Fibroblast of villous mesenchyme (primary cell): ENCODE measurements around the gene SPESP1. TPM values are rescaled to one million over a fixed set of nuclear protein-coding genes. Genes with fewer than 3 reads are reported as not detected.

ENCODE experiments used
- DNase-seq: peaks from one replicate; pipeline ENCODE4 v3.0.0-alpha.2; 2010; ENCODE audit warnings: low read depth
- H3K4me3 ChIP-seq: 2 replicates; pipeline ENCODE4 v1.5.1; 2011; ENCODE audit warnings: low read depth, mild to moderate bottlenecking, low read length
- CTCF ChIP-seq: IDR thresholded peaks from 2 replicates; pipeline ENCODE4 v1.5.1; 2012; ENCODE audit warnings: low read depth, mild to moderate bottlenecking, low read length; ENCODE audit not compliant: insufficient read depth
- total RNA-seq: library from RNA; depleted of rRNA; stranded (reverse); fragments of >200 nt; gene quantifications from 2 replicates; pipeline ENCODE4 v1.2.3, GENCODE V29; 2012

Gene SPESP1
- total RNA-seq, 1 donor: 3.0 TPM

DNA sequence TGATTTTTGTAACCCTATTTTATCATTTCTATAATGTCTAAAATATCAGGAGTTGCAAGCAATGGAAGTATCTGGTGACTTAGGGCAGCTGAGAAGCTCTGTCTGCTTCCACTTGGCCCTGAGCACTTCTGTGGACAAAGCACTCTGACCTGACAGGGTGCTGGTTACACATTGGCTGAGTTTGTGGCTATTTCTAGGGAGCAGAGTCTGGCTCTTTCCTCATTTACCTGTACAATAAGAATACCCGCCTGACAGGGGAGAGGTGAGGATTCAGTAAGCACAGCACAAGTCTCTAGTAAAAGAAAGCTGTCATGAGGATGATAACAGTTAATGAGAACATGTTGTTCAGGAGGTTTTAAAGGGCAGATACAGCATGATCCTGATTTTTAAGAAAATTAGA lies 33.3 kb upstream of the SPESP1 start:
- no peak for DNase-seq
- no peak overlapping the region for H3K4me3 ChIP-seq
- TF ChIP-seq CTCF: no peak

DNA sequence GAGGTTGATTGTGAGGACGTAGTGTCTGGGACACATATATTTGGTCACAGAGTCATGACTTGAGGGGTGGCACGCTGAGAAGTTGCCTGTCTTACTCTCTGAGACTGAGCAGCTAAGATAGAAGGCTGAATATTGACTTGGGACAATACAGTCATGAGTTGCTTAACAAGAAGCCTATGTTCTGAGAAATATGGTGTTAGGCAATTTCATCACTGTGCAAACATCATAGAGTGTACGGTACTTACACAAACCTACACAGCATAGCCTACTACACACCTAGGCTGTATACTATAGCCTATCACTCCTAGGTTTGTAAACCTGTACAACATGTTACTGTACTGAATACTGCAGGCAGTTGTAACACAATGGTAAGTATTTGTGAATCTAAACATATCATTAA lies 30.3 kb upstream of the SPESP1 start:
- no peak overlapping the region for H3K4me3 ChIP-seq
- no peak for DNase-seq
- no peak for TF ChIP-seq CTCF

DNA sequence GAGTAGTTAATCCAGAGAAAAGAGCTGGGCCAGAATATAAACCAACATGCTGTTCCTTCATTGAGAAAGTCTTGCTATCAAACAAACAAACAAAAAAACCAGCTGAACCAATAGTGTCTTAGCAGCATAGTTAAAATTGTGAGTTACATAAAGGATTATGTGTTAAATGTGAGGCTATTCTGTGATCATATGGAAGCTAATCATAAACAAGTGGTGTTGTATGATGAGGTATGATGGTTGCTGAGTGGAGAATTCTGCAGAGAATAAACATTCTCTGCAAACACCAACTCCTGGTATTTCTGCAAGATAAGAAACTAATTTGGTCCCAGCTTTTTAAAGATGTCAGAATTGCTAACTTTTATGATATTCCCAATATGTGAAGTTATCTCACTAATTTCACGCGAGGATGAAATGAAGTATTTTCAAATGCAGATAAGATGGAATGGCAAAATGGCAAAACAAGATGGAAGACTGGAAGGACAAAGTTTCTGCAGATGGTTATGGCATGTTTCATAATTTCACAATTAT lies 22.9 kb upstream of the SPESP1 start:
- DNase-seq: no peak
- TF ChIP-seq CTCF: no peak
- H3K4me3 ChIP-seq: no peak overlapping the region

DNA sequence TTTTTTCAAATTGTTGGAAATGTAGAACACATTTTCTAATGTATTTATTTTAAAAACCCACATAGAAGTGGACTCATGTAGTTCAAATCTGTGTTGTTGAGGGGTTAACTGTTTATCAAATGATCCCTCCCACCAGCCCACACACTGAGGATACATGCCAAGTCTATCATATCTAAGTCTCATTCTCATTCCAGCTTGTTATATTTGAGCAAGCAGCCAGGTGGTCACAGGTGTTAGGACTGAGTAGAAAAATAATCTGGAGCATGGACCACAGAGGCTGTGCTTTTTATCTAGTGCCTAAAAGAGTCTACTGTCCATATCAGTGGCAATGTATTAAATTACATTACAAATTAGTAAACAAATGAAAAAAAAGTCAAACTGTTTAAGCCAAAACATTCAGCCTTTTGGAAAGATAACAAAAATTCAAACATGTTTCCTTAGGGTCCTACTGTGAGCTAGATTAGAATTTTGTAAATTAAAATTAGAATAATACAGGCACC lies 20.7 kb upstream of the SPESP1 start:
- DNase-seq: no peak
- no peak for TF ChIP-seq CTCF
- H3K4me3 ChIP-seq: no peak overlapping the region

- no peak for DNase-seq
- no peak overlapping the region for H3K4me3 ChIP-seq
- TF ChIP-seq CTCF: no peak
These were observed 20.0 kb upstream of the SPESP1 start for GRCh38 chr15:68910341-68910740.

DNA sequence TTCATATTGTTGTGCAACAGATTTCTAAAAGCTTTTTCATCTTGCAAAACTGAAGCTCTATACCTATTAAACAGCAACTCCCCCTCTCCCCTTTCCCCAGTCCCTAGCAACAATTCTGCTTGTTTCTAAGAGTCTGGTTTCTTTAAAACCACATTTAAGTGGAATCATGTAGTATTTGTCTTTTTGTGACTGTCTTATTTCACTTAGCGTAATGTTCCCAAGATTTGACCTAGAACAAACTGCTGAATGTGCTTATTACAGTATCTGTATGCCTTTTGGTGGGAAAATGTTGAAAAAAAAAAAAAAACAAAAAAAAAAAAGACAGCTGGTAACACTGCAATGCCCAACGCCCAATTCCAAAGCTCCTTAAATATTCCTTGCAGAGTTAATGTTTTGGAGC lies 19.5 kb upstream of the SPESP1 start:
- TF ChIP-seq CTCF: no peak
- DNase-seq: no peak
- H3K4me3 ChIP-seq: no peak overlapping the region

DNA sequence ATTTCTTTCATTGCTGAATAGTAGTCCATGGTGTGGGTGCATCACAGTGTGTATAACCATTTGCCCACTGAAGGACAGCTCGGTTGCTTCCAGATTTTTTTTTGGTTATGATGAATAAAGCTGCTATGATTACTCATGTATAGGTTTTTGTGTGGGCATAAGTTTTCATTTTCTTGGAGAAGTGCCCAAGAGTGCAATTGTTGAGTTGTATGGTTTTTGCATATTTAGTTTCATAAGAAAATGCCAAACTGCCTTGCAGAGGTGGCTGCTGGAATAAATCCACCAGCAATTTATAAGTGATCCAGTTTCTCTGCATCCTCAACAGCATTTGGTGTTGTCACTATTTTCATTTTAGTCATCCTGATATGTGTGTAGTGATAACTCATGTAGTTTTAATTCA lies 8.4 kb upstream of the SPESP1 start:
- TF ChIP-seq CTCF: no peak
- no peak overlapping the region for H3K4me3 ChIP-seq
- DNase-seq: no peak
